Measurements from ENCODE around the gene TAF9B. TPM values are rescaled to one million over a fixed set of nuclear protein-coding genes. Genes with fewer than 3 reads are reported as not detected.
"Not testable (repeated sequence)": the region's sequence is repeated elsewhere in the genome, so short reads cannot be mapped to it uniquely, and the experiment has no call there.

Gene TAF9B
- total RNA-seq, 1 donor from 2014 or later: 9.3 TPM

- Histone ChIP-seq H3K9ac (ENCODE audit: low read length) (no peak overlapping the region), H3K4me2 (ENCODE audit: low read length) (peak overlapping the region; percentile 11), H3K4me1 (ENCODE audit: insufficient read depth, low read length) (no peaks in the 10 kb centered on the region), H3K27me3 (ENCODE audit: insufficient read depth, low read length) (no peaks in the 10 kb centered on the region), H3K36me3 (ENCODE audit: insufficient read depth, low read length) (no peaks in the 10 kb centered on the region), H3K79me2 (ENCODE audit: insufficient read depth, low read length) (no peaks in the 10 kb centered on the region), H3K4me3 (ENCODE audit: insufficient read depth, low read depth, low read length) (no peak overlapping the region), H3K27ac (ENCODE audit: low read depth, low read length) (no peak overlapping the region), H4K20me1 (ENCODE audit: insufficient read depth, low read length) (no peaks in the 10 kb centered on the region), H2AFZ (ENCODE audit: low read depth, low read length) (peak overlapping the region; percentile 52), H3K9me3 (ENCODE audit: insufficient read depth, low read depth, low read length) (no peaks in the 10 kb centered on the region)
- TF ChIP-seq EZH2 (IDR thresholded peaks at IDR 0.05; ENCODE audit: insufficient read depth, low read length) (no peak), CTCF (IDR thresholded peaks at IDR 0.05; ENCODE audit: insufficient read depth, low read depth, low read length) (peak; percentile 44)
- DNase-seq (ENCODE audit: low read depth) (peak; percentile 36), FAIRE-seq (no peak)
- Mint-ChIP-seq H3K36me3 (ENCODE audit: low read depth, unreplicated experiment) (no peaks in the 10 kb centered on the region), H3K4me3 (ENCODE audit: unreplicated experiment) (no peak overlapping the region), H3K9me3 (ENCODE audit: unreplicated experiment) (no peaks in the 10 kb centered on the region), H3K4me1 (ENCODE audit: low read depth, unreplicated experiment) (no peaks in the 10 kb centered on the region), H3K27me3 (ENCODE audit: low read depth, unreplicated experiment) (no peaks in the 10 kb centered on the region), H3K27ac (ENCODE audit: unreplicated experiment) (no peak overlapping the region)
Measured at GRCh38 chrX:78092296-78092695, 47.2 kb downstream of the TAF9B start.

GRCh38 chrX:78081413-78081812 lies 58.0 kb downstream of the TAF9B start:
- H3K27ac ChIP-seq (ENCODE audit: low read depth, low read length); H3K4me3 ChIP-seq (ENCODE audit: insufficient read depth, low read depth, low read length); H3K27ac Mint-ChIP-seq (ENCODE audit: unreplicated experiment); H4K20me1 ChIP-seq (ENCODE audit: insufficient read depth, low read length); H3K9ac ChIP-seq (ENCODE audit: low read length); H3K9me3 Mint-ChIP-seq (ENCODE audit: unreplicated experiment); H3K4me2 ChIP-seq (ENCODE audit: low read length); H3K4me3 Mint-ChIP-seq (ENCODE audit: unreplicated experiment); H3K79me2 ChIP-seq (ENCODE audit: insufficient read depth, low read length); H3K4me1 Mint-ChIP-seq (ENCODE audit: low read depth, unreplicated experiment); DNase-seq (ENCODE audit: low read depth); H3K36me3 Mint-ChIP-seq (ENCODE audit: low read depth, unreplicated experiment); H3K9me3 ChIP-seq (ENCODE audit: insufficient read depth, low read depth, low read length); H3K36me3 ChIP-seq (ENCODE audit: insufficient read depth, low read length); FAIRE-seq; H2AFZ ChIP-seq (ENCODE audit: low read depth, low read length); H3K27me3 Mint-ChIP-seq (ENCODE audit: low read depth, unreplicated experiment); H3K4me1 ChIP-seq (ENCODE audit: insufficient read depth, low read length); H3K27me3 ChIP-seq (ENCODE audit: insufficient read depth, low read length): not testable (repeated sequence)

Other genes with a start within 250 kb of the TAF9B start
- 84.3 and 95.6 TPM in 2 replicates for gene MAGT1, start 244.2 kb downstream of the TAF9B start, total RNA-seq
- 246 and 250 TPM in 2 replicates for gene COX7B, start 240.2 kb downstream of the TAF9B start, total RNA-seq
- 15.0 and 17.2 TPM in 2 replicates for gene ATP7A, start 229.0 kb downstream of the TAF9B start, total RNA-seq
- gene PGAM4, start 170.0 kb downstream of the TAF9B start, total RNA-seq: 0.32 TPM in 1 of 2 replicates, not detected in the other
- gene PGK1, start 35.4 kb downstream of the TAF9B start, total RNA-seq: 606 and 665 TPM in 2 replicates
- not detected in 2 replicates for gene CYSLTR1, start 188.0 kb upstream of the TAF9B start, total RNA-seq